Measurements from ENCODE around the gene FBXW9.
"Not testable (repeated sequence)": the region's sequence is repeated elsewhere in the genome, so short reads cannot be mapped to it uniquely, and the experiment has no call there.

The FBXW9 gene

GRCh38 chr19:12680034-12680433 lies 16.4 kb downstream of the FBXW9 start:
- no peak for DNase-seq

- DNase-seq, result not testable (repeated sequence)
These were observed 18.4 kb downstream of the FBXW9 start for GRCh38 chr19:12678039-12678438.

GRCh38 chr19:12676928-12677327 lies 19.5 kb downstream of the FBXW9 start:
- DNase-seq, result no peak

GRCh38 chr19:12676384-12676792 lies 20.0 kb downstream of the FBXW9 start:
- peak; percentile 45 for DNase-seq

GRCh38 chr19:12675940-12676339 lies 20.5 kb downstream of the FBXW9 start:
- DNase-seq, result no peak

- no peak for DNase-seq
These were observed 21.0 kb downstream of the FBXW9 start for GRCh38 chr19:12675399-12675798.

GRCh38 chr19:12672744-12673143 lies 23.7 kb downstream of the FBXW9 start:
- no peak for DNase-seq

GRCh38 chr19:12670159-12670928 lies 26.1 kb downstream of the FBXW9 start:
- no peak for DNase-seq

GRCh38 chr19:12669270-12670158 lies 26.9 kb downstream of the FBXW9 start:
- DNase-seq, result peak; percentile 54

GRCh38 chr19:12668932-12669269 lies 27.5 kb downstream of the FBXW9 start:
- DNase-seq, result no peak

GRCh38 chr19:12668346-12668745 lies 28.1 kb downstream of the FBXW9 start:
- DNase-seq, result no peak

GRCh38 chr19:12667731-12668302 lies 28.6 kb downstream of the FBXW9 start:
- no peak for DNase-seq

GRCh38 chr19:12666265-12667048 lies 30.0 kb downstream of the FBXW9 start, which contains the start of the genes MAN2B1 and WDR83:
Gene MAN2B1, minus strand, starts transcription at chr19:12666742. Its CDS starts 41 bp downstream, at chr19:12666701.
Gene WDR83, plus strand, starts transcription at chr19:12666807. Its CDS starts 2,984 bp downstream, at chr19:12669791.
- peak; percentile 75 for DNase-seq

GRCh38 chr19:12665671-12666264 lies 30.7 kb downstream of the FBXW9 start:
- no peak for DNase-seq

GRCh38 chr19:12665281-12665573 lies 31.2 kb downstream of the FBXW9 start:
- no peak for DNase-seq

- no peak for DNase-seq
These were observed 31.8 kb downstream of the FBXW9 start for GRCh38 chr19:12664406-12665280.

- DNase-seq, result no peak
These were observed 35.5 kb downstream of the FBXW9 start for GRCh38 chr19:12660980-12661379.

GRCh38 chr19:12657966-12658365 lies 38.5 kb downstream of the FBXW9 start:
- DNase-seq, result no peak

- no peak for DNase-seq
These were observed 39.4 kb downstream of the FBXW9 start for GRCh38 chr19:12656899-12657571.

GRCh38 chr19:12655546-12655945 lies 40.9 kb downstream of the FBXW9 start:
- no peak for DNase-seq

GRCh38 chr19:12652219-12652618 lies 44.2 kb downstream of the FBXW9 start:
- DNase-seq, result no peak

Measured in DMS79 (cell line).